MCF 10A (cell line): ENCODE data around the gene VWF. TPM values are rescaled to one million over a fixed set of nuclear protein-coding genes. Genes with fewer than 3 reads are reported as not detected.

Experiments used
- BruUV-seq: library from RNA; stranded (reverse); fragments of 400-500 nt; replicated peaks from 2 replicates; lab custom pipeline; 2021; lab: Mats Ljungman, UMichigan
- CTCF ChIA-PET: fragments of 300-600 bp; sonication (Branson Sonifier 250); formaldehyde crosslinking; extraction: SDS; loops from one replicate; lab custom pipeline; 2021; ENCODE audit warnings: antibody characterized with exemption, inconsistent platforms; lab: Yijun Ruan, JAX
- POLR2A ChIA-PET: fragments of 300-600, 350-650 bp; sonication (Branson Sonifier 250); formaldehyde crosslinking; extraction: SDS; loops from one replicate; lab custom pipeline; 2020; ENCODE audit warnings: antibody characterized with exemption, inconsistent platforms; lab: Yijun Ruan, JAX
- DNase-seq: peaks from one replicate; pipeline ENCODE4 v3.0.0-alpha.2; 2018; ENCODE audit not compliant: unreplicated experiment
- H3K27ac Mint-ChIP-seq: one replicate; pipeline ENCODE4 v1.8.0; 2022; ENCODE audit warnings: mild to moderate bottlenecking, low read depth, mixed read lengths; ENCODE audit not compliant: unreplicated experiment
- H3K27me3 Mint-ChIP-seq: one replicate; pipeline ENCODE4 v1.8.0; 2022; ENCODE audit warnings: mixed read lengths; ENCODE audit not compliant: insufficient read depth, unreplicated experiment
- H3K36me3 Mint-ChIP-seq: one replicate; pipeline ENCODE4 v1.8.0; 2022; ENCODE audit warnings: mild to moderate bottlenecking, moderate library complexity, mixed read lengths; ENCODE audit not compliant: insufficient read depth, unreplicated experiment
- H3K4me1 Mint-ChIP-seq: one replicate; pipeline ENCODE4 v1.8.0; 2022; ENCODE audit warnings: mixed read lengths; ENCODE audit not compliant: insufficient read depth, unreplicated experiment
- H3K4me3 Mint-ChIP-seq: one replicate; pipeline ENCODE4 v1.8.0; 2022; ENCODE audit warnings: mild to moderate bottlenecking, moderate library complexity, mixed read lengths; ENCODE audit not compliant: unreplicated experiment
- H3K9me3 Mint-ChIP-seq: one replicate; pipeline ENCODE4 v1.8.0; 2022; ENCODE audit warnings: mixed read lengths; ENCODE audit not compliant: unreplicated experiment
- intact Hi-C: fragments of 100-400 bp; cut with micrococcal nuclease; formaldehyde crosslinking; loops from 2 replicates; pipeline ENCODE4 v1.14.1; 2022
- total RNA-seq: library from RNA; stranded (reverse); gene quantifications from 2 replicates; pipeline ENCODE4 v1.2.3, GENCODE V29; 2022
- TF ChIP-seq, protein P1 (sequence below): fragments of 200-600 bp; IDR thresholded peaks from one replicate; pipeline ENCODE4 v1.8.0; 2022; ENCODE audit warnings: antibody characterized with exemption, mild to moderate bottlenecking; ENCODE audit not compliant: unreplicated experiment

VWF gene
- total RNA-seq, 1 experiment from 2014 or later, result not detected

DNA sequence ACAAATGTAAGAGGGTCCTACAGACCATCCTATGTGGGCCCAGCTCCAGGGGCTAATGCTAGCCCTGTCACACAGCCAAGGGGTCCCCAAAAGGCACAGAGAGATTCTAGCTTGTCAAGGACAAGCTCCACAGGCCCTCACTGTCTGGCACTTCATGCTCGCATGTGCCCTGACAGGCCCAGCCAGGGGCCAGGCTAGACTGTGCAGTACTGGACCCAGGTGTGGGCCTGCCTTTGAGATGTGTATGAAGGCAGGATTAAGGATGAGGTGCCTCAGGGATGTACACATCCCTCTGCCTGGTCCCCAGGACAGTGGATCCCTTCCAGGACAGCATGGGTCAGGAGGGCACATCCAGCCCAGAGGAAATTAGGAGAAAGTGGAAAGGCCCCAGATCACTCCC, 57.8 kb downstream of the VWF start:
- no peaks in the 10 kb centered on the region for H3K36me3 Mint-ChIP-seq
- H3K27ac Mint-ChIP-seq, result no peak overlapping the region
- no peak for DNase-seq
- H3K4me1 Mint-ChIP-seq, result peaks cover 7% of the 10 kb centered on the region
- H3K27me3 Mint-ChIP-seq, result no peaks in the 10 kb centered on the region
- BruUV-seq, result no TSS peak
- H3K9me3 Mint-ChIP-seq, result no peaks in the 10 kb centered on the region
- TF ChIP-seq, protein P1, sequence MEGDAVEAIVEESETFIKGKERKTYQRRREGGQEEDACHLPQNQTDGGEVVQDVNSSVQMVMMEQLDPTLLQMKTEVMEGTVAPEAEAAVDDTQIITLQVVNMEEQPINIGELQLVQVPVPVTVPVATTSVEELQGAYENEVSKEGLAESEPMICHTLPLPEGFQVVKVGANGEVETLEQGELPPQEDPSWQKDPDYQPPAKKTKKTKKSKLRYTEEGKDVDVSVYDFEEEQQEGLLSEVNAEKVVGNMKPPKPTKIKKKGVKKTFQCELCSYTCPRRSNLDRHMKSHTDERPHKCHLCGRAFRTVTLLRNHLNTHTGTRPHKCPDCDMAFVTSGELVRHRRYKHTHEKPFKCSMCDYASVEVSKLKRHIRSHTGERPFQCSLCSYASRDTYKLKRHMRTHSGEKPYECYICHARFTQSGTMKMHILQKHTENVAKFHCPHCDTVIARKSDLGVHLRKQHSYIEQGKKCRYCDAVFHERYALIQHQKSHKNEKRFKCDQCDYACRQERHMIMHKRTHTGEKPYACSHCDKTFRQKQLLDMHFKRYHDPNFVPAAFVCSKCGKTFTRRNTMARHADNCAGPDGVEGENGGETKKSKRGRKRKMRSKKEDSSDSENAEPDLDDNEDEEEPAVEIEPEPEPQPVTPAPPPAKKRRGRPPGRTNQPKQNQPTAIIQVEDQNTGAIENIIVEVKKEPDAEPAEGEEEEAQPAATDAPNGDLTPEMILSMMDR, result no peak
- intact Hi-C loops, result loop anchor here (1.0 to 10.0 kb wide), 3 partner anchors 116 to 398 kb away; no protein-coding TSS in a partner anchor
- POLR2A ChIA-PET, result no interaction called here
- H3K4me3 Mint-ChIP-seq, result no peak overlapping the region
- CTCF ChIA-PET, result interaction anchor here (1.8 to 4.8 kb wide), 2 partner anchors 121 to 218 kb away, joined by 6 to 65 read pairs; no protein-coding TSS in a partner anchor

DNA sequence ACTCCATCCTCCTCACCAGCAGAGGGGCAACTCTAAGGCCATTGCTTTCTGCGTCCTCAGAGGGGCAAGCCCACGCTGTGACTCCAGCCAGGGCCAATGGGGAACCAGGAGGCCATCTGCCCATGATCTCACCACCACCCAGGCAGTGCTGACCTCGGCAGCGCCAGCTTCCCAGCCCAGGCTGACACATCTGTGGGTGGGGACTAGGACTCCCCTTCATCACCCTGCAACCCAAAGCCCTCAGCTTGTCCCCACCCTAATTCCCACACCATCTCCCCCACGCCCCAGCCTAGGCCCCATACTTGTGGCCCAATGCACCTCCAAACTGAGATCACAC, 58.6 kb downstream of the VWF start:
- H3K36me3 Mint-ChIP-seq, result no peaks in the 10 kb centered on the region
- no TSS peak for BruUV-seq
- H3K4me3 Mint-ChIP-seq, result no peak overlapping the region
- POLR2A ChIA-PET, result no interaction called here
- CTCF ChIA-PET, result interaction anchor here (0.8 to 4.8 kb wide), 7 partner anchors 12 to 219 kb away, joined by 3 to 65 read pairs (median 5); no protein-coding TSS in a partner anchor
- H3K27ac Mint-ChIP-seq, result no peak overlapping the region
- TF ChIP-seq, protein P1, result no peak
- peaks cover 7% of the 10 kb centered on the region for H3K4me1 Mint-ChIP-seq
- intact Hi-C loops, result loop anchor here (5.0 to 10.0 kb wide), 2 partner anchors 116 to 399 kb away; no protein-coding TSS in a partner anchor
- H3K27me3 Mint-ChIP-seq, result no peaks in the 10 kb centered on the region
- no peaks in the 10 kb centered on the region for H3K9me3 Mint-ChIP-seq
- DNase-seq, result no peak

DNA sequence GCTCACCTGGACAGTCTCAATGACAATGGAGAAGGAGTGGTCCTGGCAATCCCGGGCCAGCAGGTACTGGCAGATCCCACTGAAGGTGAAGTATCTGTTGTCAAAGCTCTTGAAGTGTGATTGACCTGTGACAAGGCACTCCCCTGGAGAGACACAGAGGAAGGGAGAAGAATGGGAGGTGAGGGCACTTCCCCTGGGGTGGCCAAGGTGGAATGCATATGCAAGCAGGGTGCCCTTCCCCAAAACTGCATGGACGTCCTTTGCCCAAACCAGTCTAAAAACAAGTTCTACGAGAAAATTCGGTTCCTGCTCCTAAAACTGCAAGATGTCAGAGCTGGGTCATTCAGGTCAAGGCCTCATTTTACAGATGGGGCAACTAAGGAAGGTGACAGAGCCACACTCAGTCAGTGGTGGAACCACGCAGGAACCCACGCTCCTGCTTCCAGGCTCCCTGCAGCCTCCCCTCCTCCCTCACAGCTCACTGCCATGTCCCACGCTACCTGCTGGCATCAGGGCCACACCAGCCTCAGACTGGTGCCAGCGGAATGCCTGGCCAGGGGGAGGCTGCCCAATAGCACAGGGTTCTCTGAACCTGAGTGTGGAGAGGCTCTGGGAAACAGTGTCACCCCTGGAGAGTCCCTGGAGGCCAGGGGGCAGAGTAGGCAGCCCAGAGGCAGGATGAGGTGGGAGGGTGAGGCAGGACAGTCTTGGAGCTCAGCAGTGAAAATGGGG, 59.2 kb downstream of the VWF start:
- ChIA-PET POLR2A (no interaction called here), CTCF (interaction anchor here (0.6 to 4.8 kb wide), 15 partner anchors 12 to 401 kb away, joined by 3 to 65 read pairs (median 5); no protein-coding TSS in a partner anchor)
- Mint-ChIP-seq H3K4me3 (no peak overlapping the region), H3K27ac (no peak overlapping the region), H3K36me3 (no peaks in the 10 kb centered on the region), H3K4me1 (peaks cover 7% of the 10 kb centered on the region), H3K9me3 (no peaks in the 10 kb centered on the region), H3K27me3 (no peaks in the 10 kb centered on the region)
- no TSS peak for BruUV-seq
- TF ChIP-seq, protein P1, result no peak
- intact Hi-C loops, result loop anchor here (5.0 to 10.0 kb wide), 2 partner anchors 117 to 400 kb away; no protein-coding TSS in a partner anchor
- no peak for DNase-seq
